ENCODE data around the gene AVEN.
"Not testable (repeated sequence)": the region's sequence is repeated elsewhere in the genome, so short reads cannot be mapped to it uniquely, and the experiment has no call there.

AVEN gene

GRCh38 chr15:34038871-34039789 lies at the start of gene AVEN:
AVEN (minus strand) TSS chr15:34039204; CDS start chr15:34039046, 158 bp downstream.
- DNase-seq = peak; percentile 74

- no peak for DNase-seq
These were observed 46.7 kb upstream of the AVEN start for GRCh38 chr15:34085746-34086145.

GRCh38 chr15:34084086-34084485 lies 45.1 kb upstream of the AVEN start:
- DNase-seq = no peak

- DNase-seq = no peak
These were observed 40.9 kb upstream of the AVEN start for GRCh38 chr15:34079904-34080303.

- no peak for DNase-seq
These were observed 39.9 kb upstream of the AVEN start for GRCh38 chr15:34078900-34079299.

GRCh38 chr15:34076785-34077184 lies 37.8 kb upstream of the AVEN start:
- DNase-seq = no peak

GRCh38 chr15:34070003-34070402 lies 31.0 kb upstream of the AVEN start:
- DNase-seq = no peak

- no peak for DNase-seq
These were observed 26.9 kb upstream of the AVEN start for GRCh38 chr15:34065941-34066340.

- no peak for DNase-seq
These were observed 26.3 kb upstream of the AVEN start for GRCh38 chr15:34065261-34065660.

- DNase-seq = no peak
These were observed 25.4 kb upstream of the AVEN start for GRCh38 chr15:34064438-34064837.

GRCh38 chr15:34059946-34060345 lies 20.9 kb upstream of the AVEN start:
- DNase-seq = no peak

DNA sequence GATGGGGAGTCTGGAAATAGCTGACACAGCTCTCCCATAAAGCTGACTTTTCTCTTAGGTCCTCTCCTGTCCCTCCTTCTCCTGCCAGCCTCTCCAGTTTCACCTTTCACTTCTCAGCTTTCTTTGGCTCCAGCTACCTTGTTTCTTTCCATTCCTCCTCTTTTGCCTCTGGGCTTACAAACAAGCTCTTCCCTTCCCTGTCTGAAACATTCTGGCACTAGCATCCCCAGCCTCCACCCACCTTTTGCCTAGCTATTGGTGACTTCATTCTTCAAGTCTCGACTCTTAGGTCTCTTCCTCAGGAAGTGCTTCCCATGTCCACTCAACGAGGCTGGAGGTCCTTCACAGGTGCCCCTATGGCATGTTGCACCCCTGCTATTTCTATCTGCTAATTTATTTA lies 20.5 kb upstream of the AVEN start:
- no peak for DNase-seq

- no peak for DNase-seq
These were observed 17.9 kb upstream of the AVEN start for GRCh38 chr15:34056911-34057310.

- DNase-seq = no peak
These were observed 17.0 kb upstream of the AVEN start for GRCh38 chr15:34055868-34056595.

DNA sequence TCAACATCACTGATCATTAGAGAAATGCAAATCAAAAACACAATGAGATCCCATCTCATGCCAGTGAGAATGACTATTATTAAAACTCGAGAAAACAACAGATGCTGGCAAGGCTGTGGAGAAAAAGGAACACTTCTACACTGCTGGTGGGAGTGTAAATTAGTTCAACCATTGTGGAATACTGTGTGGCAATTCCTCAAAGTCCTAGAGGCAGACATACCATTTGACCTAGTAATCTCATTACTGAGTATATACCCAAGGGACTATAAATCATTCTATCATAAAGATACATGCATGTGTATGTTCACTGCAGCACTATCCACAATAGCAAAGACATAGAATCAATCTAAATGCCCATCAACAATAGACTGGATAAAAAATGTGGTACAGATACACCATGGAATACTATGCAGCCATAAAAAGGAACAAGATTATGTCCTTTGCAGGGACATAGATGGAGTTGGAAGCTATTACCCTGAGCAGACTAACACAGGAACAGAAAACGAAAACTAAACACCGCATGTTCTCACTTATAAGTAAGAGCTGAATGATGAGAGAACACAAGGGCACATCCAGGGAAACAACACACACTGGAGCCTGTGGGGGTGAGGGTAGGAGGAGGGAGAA lies 15.2 kb upstream of the AVEN start:
- DNase-seq = no peak

GRCh38 chr15:34050385-34050784 lies 11.4 kb upstream of the AVEN start:
- not testable (repeated sequence) for DNase-seq

- no peak for DNase-seq
These were observed 10.1 kb upstream of the AVEN start for GRCh38 chr15:34049112-34049511.

DNA sequence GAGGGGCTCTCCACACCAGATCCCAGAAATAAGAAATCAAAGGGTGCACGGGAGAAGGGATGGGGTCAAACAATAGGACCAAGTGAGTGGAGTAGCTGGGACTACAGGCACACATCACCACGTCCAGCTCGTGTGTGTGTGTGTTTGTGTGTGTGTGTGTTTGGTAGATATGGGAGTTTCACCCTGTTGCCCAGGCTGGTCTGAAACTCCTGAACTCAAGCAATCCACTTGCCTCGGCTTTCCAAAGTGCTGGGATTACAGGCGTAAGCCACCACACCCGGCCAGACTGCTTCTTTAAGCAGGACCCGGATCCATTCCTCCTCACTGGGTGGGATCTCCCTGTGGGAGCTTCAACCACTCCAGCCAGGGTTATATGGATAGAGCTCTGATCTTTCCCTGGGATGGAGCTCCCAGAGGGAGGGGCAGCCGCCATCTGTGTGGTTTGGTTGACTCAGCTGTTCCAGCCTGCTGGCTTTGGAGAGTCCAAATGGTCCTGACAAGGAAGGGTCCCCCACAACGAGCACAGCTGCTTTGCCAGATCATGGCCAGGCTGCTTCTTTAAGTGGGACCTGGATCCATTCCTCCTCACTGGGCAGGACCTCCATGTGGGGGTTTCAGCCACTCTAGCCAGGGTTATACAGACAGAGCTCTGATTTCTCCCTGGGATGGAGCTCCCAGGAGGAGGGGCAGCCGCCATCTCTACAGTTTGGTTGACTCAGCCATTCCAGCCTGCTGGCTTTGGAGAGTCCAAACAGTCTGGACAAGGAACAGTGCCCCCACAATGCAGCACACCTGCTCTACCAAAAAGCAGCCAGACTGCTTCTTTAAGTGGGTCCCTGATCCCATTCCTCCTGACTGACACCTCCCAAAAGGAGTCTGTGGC lies 9.1 kb upstream of the AVEN start:
- DNase-seq = no peak

DNA sequence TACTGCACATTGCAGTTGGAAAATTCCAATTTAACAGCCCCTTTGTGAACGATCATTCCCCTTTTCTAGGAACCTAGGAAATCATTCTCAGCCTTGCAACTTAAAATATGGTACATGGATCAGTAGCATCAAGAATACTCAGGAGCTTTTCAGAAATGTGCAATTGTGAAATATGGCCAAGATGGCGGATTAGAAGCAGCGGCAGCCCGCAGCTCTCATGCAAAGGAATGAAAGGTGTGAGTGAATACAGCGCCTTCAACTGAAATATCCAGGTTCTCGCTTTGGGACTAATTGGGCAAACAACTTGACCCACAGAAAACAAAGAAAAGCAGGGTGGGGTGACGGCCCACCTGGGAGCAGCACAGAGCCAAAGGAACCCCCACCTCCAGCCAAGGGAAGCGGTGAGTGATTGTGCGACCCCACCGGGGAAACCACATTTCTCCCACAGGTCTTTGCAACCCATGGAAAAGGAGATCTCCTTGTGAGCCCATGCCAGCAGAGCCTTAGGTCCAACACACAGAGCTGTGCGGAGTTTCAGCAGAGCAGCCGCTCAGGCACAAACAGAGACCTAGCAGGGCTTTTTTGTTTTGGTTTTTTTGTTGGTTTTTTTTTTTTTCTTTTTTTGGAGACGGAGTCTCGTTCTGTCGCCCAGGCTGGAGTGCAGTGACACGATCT lies 7.6 kb upstream of the AVEN start:
- DNase-seq = no peak

- no peak for DNase-seq
These were observed 4.8 kb upstream of the AVEN start for GRCh38 chr15:34043813-34044212.

- no peak for DNase-seq
These were observed 4.4 kb upstream of the AVEN start for GRCh38 chr15:34043391-34043790.

DNA sequence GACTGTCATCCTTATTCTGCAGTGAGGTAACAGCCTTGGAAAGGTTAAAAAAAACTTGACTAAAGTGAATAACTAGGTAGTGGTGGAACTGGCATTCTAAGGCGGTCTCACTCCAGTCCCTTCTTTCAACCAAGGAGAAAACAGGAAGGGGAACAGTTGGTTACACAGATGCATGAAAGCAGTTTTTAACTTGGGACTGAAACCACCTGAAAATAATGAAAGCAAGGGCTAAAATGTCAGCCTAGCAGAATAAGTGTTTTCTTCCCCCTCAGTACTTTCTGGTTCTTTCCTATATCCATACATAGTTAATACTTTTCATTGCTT lies 748 bp upstream of the AVEN start:
- DNase-seq = no peak

Data from activated CD4-positive, alpha-beta T cell treated with anti-CD3 and anti-CD28 coated beads for 48 hours (primary cell).